GM21619 (cell line): Measurements from ENCODE around the gene CRIP1.

Experiments
- ATAC-seq: cut with Tn5 transposase; IDR thresholded peaks from one replicate; pipeline ENCODE4 v1.9.1; 2021; ENCODE audit not compliant: unreplicated experiment

Gene CRIP1

GRCh38 chr14:105531894-105532623, 45.4 kb downstream of the CRIP1 start:
- ATAC-seq, result no peak

- ATAC-seq, result no peak
Measured at GRCh38 chr14:105532735-105533141, 46.1 kb downstream of the CRIP1 start.

DNA sequence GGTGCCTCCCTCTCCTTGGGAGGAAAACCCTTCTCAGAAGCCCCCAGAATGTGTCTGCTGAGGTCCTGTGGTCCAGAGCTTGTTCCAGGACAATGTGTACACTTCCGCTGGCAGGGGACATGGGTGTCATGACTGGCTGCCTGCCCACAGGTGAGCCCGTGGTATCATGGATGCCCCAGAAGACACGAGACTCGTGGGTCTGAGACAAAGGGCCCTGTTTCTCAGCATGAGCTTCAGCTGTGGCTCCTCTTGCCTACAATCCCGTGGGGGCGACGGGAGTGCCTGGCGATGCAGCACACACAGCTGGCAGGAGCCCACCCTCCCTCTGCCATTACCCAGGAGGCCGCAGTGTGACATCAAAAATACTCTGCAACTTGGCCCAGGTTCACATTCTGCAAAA, 46.7 kb downstream of the CRIP1 start:
- no peak for ATAC-seq

DNA sequence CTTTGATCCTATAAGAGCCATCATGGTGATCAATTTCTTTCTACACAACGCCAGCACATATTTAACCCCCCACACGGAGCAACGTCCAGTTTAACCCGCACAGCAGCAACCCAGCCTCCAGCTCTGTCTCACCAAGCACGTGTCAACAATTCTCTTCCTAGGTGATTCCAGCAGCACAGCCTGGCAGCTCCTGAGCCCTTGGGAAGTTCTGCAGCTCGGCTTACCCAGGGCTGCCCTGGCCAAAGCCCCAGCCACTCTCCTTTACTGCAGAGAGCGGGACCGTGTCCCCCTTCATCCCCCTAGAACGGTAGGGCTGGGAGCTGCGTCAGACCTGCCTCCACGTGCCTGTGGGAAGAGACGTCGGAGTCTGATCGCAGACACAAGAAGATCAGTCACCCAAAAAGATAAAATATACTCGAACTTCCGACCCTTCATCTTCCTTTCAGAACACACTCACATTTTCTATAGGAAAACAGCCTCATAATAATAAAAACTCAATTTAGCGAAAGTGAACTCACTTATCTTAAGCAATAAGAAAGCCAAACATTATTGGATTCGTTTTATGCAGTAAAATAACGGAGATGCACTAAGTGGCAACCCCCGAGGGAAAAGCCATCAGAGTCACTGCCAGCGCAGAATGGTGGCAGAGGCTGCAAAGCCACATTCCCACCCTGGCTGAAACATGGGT, 47.3 kb downstream of the CRIP1 start:
- no peak for ATAC-seq

- ATAC-seq, result no peak
Measured at GRCh38 chr14:105534586-105534985, 47.9 kb downstream of the CRIP1 start.

DNA sequence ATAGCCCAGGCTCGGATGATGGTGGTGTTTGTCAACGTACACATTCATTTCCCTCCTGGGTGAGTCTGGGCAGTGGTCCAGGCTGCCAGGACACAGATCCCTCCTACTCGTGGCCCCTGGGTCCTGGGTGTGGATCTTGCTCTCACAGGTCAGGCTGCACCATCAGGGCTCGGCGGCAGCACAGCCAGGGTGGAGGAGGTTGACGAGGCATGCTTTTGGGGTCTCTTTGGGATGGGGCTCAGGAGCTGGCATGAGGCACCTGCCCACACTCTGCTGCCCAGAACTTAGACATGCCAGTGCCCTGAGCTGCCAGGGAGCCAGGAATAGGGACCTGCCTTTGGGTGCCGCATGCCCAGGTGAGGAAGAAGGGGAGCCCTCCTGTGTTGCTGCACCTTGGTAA, 49.4 kb downstream of the CRIP1 start:
- ATAC-seq, result no peak

DNA sequence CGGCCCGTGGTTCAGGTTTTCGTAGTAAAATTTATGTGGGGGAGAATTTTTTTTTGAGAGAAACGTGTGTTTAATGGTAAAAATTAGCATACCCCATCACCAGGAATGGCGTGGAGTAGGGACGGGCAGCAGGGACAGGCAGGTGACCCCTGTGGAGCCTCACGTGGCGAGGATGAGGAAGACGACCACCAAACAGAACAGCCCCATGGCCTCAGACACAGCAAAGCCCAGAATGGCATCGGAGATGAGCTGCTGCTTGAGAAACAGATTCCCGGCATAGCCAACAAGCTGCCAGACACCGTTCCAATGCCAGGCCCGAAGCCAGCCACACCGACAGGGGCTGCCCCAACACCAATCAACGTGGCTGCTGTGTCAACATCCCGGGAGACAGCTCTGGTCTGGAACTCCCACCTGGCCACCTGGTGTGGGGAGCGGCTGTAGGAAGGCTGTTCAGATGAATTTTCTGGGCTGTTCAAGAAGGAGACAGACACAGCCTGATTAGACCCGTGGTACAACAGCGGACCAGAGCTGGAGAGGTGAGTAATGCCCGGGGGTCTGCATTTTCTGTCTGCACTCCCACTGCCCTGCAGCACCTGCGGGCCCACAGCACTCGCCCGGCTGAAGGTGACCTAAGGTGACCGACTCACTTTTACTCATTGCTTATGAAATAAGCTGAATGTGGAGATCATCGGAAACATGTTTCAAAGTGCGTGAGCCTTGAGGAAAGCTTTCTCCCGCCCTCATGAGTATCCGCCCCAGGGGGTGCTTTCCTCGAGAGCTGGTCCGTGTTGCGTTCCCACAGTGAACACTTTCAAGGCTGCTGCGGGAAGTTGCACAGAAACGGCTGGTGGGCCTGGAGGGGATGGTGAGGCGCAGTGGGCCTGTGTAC, 50.2 kb downstream of the CRIP1 start:
- no peak for ATAC-seq

GRCh38 chr14:105537580-105538474, 51.1 kb downstream of the CRIP1 start:
- no peak for ATAC-seq
